Kidney (tissue), 14 donors: ENCODE results near the gene REV3L. TPM values are rescaled to one million over a fixed set of nuclear protein-coding genes. Genes with fewer than 3 reads are reported as not detected.

Experiments
- DNase-seq, 5 donors: peaks; one replicate each; pipeline ENCODE4 v3.0.0-alpha.2; 2013 to 2020
- FAIRE-seq: peaks from 2 replicates; lab custom pipeline; 2012; peaks lifted over from hg19 to GRCh38; lab: Jason Lieb, UNC
- H3K27ac ChIP-seq, 2 donors: one replicate each; pipeline ENCODE4 v1.7.0; 2013; ENCODE audit warnings: low read depth in 2 of 2, low read length in 2 of 2, inconsistent platforms in 1 of 2
- H3K27me3 ChIP-seq: one replicate; pipeline ENCODE4 v1.7.1; 2013; ENCODE audit warnings: low read length, inconsistent platforms; ENCODE audit not compliant: control insufficient read depth, insufficient read depth
- H3K36me3 ChIP-seq, 3 donors: one replicate each; pipeline versions ENCODE4 v1.7.0 to v1.7.1; 2013; ENCODE audit warnings: low read length in 3 of 3, control low read depth in 1 of 3, inconsistent platforms in 1 of 3; ENCODE audit not compliant: insufficient read depth in 3 of 3, control insufficient read depth in 2 of 3
- H3K4me1 ChIP-seq, 3 donors: one replicate each; pipeline versions ENCODE4 v1.7.0 to v1.7.1; 2013; ENCODE audit warnings: low read length in 3 of 3, inconsistent platforms in 1 of 3, low read depth in 1 of 3; ENCODE audit not compliant: control insufficient read depth in 2 of 3, insufficient read depth in 2 of 3
- H3K4me3 ChIP-seq, 3 donors: one replicate each; pipeline versions ENCODE4 v1.7.0 to v1.8.1; 2013; ENCODE audit warnings: low read length in 3 of 3, control low read depth in 1 of 3, inconsistent platforms in 1 of 3
- H3K9ac ChIP-seq, 3 donors: one replicate each; pipeline versions ENCODE4 v1.7.0 to v1.7.1; 2013; ENCODE audit warnings: low read length in 3 of 3, control low read depth in 1 of 3, inconsistent platforms in 1 of 3
- H3K9me3 ChIP-seq, 3 donors: one replicate each; pipeline versions ENCODE4 v1.7.0 to v1.7.1; 2013; ENCODE audit warnings: low read length in 3 of 3, control low read depth in 1 of 3, inconsistent platforms in 1 of 3; ENCODE audit not compliant: control insufficient read depth in 2 of 3, insufficient read depth in 1 of 3
- intact Hi-C: fragments of 100-400 bp; cut with DNase I; formaldehyde crosslinking; loops from one replicate; pipeline ENCODE4 v1.11.1; 2022
- polyA plus RNA-seq: library from polyadenylated mRNA; stranded (reverse); fragments of 350-450 nt; fragmentation: Illumina TruSeq; extraction: RNeasy Lipid Tissue Mini Kit (QIAGEN cat#74804); gene quantifications from one replicate; pipeline ENCODE4 v1.2.3, GENCODE V29; 2014; ENCODE audit warnings: low read depth, low replicate concordance; ENCODE audit not compliant: insufficient read depth
- total RNA-seq: library from RNA; stranded (reverse); fragmentation: NEBNext Ultra II Directional; extraction: Animal tissue kit (Norgen Biotek cat#: 25700); gene quantifications from one replicate; pipeline ENCODE4 v1.2.1, GENCODE V29; 2021
- TF ChIP-seq, protein P1 (sequence below): IDR thresholded peaks from 3 replicates; pipeline ENCODE4 v1.5.1; 2012; ENCODE audit warnings: mild to moderate bottlenecking, moderate library complexity, borderline replicate concordance; ENCODE audit not compliant: insufficient read depth; ENCODE audit errors: extremely low read depth
- donor health status: control.
- donor health status: control.
- donor health status: control.
- donor health status: control.
- donor health status: control.
- donor health status: DM: yes; HTN: yes; CAD: no.
- donor health status: Normal renal cell carcinoma (clear cell type).

Gene REV3L
- total and polyA plus RNA-seq, 2 donors from 2014 or later, result 4.4 to 30.0 TPM

DNA sequence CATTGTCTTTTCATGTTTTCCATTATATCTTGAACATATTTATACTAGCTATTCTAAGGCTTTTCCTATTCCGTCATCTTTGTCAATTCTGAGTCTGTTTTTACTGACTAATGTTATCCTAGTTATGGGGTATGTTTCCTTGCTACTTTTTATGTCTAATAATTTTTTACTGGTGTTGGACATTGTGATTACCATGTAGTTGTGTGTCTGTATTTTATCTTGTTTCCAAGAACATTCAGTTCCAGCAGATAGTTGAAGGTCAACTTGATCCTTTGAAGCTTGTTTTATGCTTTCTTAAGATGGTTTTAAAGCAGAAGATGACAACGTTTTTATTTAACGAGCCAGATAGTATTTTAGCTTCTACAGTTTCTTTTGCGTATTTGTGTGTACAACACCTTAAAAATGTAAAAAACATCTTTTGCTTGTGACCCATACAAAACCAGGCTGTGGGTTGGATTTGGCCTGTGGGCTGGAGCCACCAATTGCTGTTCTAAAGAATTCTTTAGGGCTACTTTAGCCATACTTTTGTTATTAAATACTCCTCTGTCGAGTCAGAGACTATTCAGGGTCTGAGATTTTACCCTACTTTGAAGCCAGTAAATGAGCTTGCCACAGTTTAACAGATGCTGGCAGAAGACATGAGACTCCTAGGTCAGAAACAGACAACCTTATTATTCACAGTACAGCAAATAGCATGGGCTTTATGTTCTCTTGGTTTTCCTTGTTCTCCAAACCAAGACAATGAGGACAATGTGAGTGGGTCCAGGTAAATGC lies 38.7 kb upstream of the REV3L start:
- no peak overlapping the region for H3K27ac ChIP-seq

DNA sequence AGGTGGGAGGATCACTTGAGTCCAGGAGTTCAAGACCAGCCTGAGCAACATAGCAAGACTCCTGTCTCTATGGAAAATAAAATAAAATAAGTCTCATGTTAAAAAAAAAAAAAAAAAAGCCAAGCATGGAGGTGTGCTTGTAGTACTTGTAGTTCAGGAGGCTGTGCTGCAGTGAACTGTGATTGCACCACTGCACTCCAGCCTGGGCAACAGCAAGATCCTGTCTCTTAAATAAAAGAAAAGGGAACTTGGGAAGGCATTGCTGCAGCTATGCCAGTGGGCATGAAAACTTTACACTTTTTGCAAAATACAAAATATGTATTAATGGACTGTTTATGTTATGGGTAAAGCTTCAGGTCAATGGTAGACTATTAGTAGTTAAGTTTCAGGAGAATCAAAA lies 37.5 kb upstream of the REV3L start:
- intact Hi-C loops, result no loop called here
- no peaks in the 10 kb centered on the region for H3K27me3 ChIP-seq
- FAIRE-seq (no peak), DNase-seq (no peak)
- H3K36me3 ChIP-seq, result no peaks in the 10 kb centered on the region
- TF ChIP-seq, protein P1, sequence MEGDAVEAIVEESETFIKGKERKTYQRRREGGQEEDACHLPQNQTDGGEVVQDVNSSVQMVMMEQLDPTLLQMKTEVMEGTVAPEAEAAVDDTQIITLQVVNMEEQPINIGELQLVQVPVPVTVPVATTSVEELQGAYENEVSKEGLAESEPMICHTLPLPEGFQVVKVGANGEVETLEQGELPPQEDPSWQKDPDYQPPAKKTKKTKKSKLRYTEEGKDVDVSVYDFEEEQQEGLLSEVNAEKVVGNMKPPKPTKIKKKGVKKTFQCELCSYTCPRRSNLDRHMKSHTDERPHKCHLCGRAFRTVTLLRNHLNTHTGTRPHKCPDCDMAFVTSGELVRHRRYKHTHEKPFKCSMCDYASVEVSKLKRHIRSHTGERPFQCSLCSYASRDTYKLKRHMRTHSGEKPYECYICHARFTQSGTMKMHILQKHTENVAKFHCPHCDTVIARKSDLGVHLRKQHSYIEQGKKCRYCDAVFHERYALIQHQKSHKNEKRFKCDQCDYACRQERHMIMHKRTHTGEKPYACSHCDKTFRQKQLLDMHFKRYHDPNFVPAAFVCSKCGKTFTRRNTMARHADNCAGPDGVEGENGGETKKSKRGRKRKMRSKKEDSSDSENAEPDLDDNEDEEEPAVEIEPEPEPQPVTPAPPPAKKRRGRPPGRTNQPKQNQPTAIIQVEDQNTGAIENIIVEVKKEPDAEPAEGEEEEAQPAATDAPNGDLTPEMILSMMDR, result no peak
- no peaks in the 10 kb centered on the region for H3K9me3 ChIP-seq
- H3K4me1 ChIP-seq, result no peaks in the 10 kb centered on the region
- H3K27ac ChIP-seq, result no peak overlapping the region
- H3K4me3 ChIP-seq, result no peak overlapping the region
- H3K9ac ChIP-seq, result no peak overlapping the region

More for the DNA sequence above, 38.7 kb upstream of the REV3L start:
- no peak for DNase-seq
- Histone ChIP-seq H3K9me3 (no peaks in the 10 kb centered on the region), H3K27me3 (no peaks in the 10 kb centered on the region), H3K4me1 (no peaks in the 10 kb centered on the region), H3K9ac (no peak overlapping the region), H3K36me3 (no peaks in the 10 kb centered on the region), H3K4me3 (no peak overlapping the region)
- intact Hi-C loops, result no loop called here
- TF ChIP-seq, protein P1, result no peak
- no peak for FAIRE-seq

DNA sequence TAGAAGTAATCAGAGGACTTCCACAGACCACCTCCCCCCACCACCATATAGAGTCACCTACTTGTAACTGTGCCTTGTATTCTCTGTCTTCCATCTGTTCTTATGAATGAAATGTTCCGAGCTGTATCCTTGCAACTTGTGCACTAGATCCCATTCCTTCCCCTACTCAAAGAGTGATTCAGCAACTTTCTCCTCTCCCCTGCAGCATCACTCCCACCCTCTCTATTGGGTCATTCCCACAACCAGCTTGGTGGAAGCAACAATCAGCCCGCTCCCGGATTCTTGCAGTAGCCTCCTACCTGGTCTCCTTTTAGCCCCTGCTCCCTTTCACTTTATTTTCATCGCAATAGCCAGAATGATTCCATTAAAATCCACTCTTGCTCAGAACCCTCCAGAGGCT lies 34.9 kb upstream of the REV3L start:
- no peak for FAIRE-seq
- no peak overlapping the region for H3K27ac ChIP-seq
- TF ChIP-seq, protein P1, result no peak

More for the DNA sequence above, 34.9 kb upstream of the REV3L start:
- Histone ChIP-seq H3K9ac (no peak overlapping the region), H3K9me3 (no peaks in the 10 kb centered on the region), H3K27me3 (no peaks in the 10 kb centered on the region), H3K36me3 (no peaks in the 10 kb centered on the region), H3K4me3 (no peak overlapping the region), H3K4me1 (no peaks in the 10 kb centered on the region)
- intact Hi-C loops, result no loop called here
- DNase-seq, result no peak
